Non-pigmented ciliary epithelial cell (primary cell): Measurements from ENCODE around the gene KIRREL3.
"Not testable (repeated sequence)": the region's sequence is repeated elsewhere in the genome, so short reads cannot be mapped to it uniquely, and the experiment has no call there.

ENCODE experiments used
- DNase-seq: peaks from one replicate; pipeline ENCODE4 v3.0.0-alpha.2; 2010; ENCODE audit warnings: low read depth

Gene KIRREL3

DNA sequence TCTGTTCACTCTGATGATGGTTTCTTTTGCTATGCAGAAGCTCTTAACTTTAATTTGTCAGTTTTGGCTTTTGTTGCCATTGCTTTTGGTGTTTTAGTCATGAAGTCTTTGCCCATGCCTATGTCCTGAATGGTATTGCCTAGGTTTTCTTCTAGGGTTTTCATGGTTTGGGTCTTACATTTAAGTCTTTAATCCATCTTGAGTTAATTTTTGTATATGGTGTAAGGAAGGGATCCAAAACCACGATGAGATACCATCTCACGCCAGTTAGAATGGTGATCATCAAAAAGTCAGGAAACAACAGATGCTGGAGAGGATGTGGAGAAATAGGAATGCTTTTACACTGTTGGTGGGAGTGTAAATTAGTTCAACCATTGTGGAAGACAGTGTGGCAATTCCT is 48.0 kb downstream of the KIRREL3 start:
- not testable (repeated sequence) for DNase-seq

DNA sequence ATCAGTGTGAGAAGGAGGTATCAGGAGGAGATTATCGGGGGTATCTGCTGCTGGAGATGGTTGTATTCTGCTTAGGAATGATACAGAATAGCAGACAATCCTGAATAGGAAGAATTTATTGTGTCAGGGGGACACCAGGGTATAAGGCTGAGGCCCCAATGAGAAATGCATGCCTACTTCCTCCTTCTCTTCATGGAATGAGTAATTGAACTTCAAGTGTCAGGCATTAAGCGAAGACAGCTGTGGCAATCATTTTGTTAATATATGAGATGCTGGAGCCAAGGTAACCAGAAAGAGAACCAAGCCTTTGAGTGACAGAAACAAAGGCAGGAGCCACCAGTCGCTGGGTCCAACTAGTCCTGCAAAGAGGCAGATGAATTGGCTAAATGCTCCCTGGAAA is 49.1 kb downstream of the KIRREL3 start:
- no peak for DNase-seq

DNA sequence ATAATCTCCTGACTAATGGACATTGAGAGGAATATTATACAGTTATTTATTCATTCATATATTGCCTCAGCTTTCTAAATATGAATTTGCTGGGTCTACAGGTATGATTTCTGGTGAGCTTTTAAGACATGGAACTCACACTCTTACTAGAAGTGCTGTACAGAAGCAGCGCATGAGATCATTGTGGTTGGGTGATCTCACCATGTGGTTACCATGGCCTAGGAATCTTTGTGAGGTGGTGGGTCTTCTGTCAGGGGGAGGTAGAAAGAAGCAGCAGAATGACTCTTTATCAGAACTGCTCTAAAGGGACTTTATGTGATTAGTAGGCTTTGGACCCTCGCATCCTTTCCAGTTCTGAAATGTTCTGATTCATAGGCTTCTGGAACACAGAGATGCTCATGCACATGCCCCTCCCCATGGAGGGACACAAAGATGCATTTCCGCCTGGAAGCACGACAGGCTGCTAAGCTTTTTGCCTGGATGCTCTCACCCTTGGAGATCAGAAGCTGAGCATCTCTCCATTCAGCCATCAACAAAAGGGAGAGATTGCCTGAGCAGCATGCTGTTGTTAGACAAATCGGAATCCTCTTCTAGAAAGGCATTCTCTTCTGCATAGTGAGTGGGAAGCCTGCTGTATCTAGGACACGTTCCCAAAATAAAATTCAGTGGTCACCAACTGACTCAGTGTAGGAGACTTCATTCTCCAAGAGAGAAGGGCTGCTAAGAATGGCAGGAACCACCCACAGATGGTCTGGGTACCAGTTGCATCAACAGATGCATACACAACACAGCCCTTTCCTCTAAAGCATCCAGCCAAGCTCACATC is 51.3 kb downstream of the KIRREL3 start:
- DNase-seq, result no peak

DNA sequence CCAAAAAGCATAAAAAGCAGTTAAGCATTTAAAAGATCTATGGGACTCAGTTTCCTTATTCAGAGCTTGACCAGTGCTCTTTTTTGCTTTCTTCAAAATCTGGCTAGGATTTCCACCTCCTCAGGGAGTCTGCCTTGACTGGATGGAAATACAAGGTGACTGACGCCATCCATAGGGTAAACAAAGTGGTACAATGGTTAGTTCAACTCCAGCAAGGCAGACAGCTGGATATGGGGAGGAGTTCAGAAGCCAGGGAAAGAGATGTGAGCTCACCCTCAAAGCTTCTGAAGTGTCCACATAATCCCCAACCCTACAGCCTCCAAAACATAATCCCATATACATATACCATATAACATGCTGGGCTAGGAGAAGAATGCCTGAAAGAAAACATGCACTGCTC is 52.0 kb downstream of the KIRREL3 start:
- DNase-seq, result no peak

DNA sequence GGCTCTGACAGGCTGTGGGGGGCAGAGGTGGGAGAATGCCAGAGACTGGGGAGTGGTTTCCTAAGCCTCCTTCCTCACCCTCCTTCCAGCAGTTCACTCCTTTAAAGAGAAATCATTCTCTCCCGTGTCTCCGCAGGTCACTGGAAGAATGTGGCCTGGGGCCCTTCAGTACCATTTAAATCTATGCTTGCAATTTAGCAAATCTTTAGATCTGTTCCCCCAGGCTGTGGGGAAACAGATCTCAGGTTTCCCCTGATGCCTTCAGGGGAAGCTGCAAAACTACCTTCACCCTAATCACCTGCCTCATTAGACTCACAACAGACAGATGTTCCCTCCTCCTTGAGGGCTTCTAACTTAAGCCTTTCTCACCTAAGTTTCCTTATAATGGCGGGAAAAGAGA is 55.3 kb downstream of the KIRREL3 start:
- no peak for DNase-seq

DNA sequence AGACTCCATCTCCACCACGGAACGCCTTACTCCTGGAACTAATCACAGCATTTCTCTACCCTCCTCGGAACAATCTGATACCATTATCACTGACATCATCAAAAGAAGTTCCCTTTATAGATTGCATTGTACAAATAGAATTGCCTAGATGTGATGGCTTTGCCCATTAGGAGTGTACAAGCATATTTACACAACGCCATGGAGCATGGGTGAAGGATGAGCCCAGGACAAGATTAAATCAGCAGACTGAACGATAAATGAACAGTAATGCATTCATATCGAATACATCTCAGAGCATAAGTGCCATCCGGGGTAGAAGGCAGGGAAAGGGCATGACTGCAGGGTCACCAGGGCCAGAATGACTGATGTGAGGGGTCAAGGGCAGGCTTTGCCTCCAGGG is 57.3 kb downstream of the KIRREL3 start:
- DNase-seq, result no peak

DNA sequence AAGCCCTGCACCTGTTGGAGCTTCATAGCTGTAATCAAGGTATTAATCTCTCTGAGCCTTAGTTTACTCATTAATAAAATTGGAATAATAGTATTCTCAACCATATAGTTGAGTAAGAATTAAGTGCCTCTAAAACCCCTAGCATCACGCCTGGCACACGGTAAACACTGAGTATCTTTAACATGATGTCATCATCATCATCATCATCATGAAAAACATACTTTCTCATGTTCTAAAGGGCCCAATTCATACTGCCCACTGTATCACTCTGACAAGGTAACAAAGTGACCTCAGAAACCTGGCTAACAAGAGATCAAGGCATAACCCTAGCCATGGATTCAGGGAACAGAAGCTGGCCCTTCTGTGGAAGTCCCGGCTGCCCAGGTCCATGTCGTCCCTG is 58.4 kb downstream of the KIRREL3 start:
- no peak for DNase-seq

DNA sequence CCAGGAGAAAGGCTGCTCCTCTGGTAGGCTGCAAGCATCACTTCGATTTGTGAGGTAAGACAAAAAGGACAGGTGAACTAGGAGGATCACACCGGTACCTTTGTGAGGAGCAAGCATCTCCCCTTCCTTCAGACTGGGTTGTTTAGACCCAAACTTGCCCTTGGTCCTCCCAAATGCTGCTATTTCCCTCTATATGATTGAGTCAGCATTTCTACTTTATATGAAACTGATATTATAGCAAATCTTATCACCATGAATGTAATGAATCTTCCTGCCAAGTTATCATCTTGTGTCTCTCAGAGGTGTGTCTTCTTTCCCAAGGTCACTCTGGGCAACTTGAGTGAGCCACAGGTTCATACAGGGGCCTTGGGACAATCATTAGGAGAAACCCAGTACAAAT is 61.0 kb downstream of the KIRREL3 start:
- no peak for DNase-seq

DNA sequence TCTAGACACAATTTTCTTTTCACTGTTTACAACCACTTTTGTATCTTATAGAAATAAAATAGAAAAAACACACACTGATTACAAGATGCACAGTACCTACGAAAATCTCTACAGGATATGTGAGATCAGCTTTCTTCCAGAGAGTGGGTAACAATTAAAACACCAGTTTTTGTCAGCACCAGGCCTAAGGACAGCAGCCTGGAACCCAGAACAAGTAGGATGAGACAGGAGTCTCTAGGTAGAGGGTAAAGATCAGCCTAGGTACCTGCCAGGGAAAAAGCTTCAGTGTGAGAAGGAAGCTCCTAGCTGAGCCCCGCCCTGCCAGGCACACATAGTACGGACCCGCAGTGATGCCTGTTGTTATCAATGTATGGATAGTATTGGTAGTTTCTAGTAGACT is 61.9 kb downstream of the KIRREL3 start:
- no peak for DNase-seq

DNA sequence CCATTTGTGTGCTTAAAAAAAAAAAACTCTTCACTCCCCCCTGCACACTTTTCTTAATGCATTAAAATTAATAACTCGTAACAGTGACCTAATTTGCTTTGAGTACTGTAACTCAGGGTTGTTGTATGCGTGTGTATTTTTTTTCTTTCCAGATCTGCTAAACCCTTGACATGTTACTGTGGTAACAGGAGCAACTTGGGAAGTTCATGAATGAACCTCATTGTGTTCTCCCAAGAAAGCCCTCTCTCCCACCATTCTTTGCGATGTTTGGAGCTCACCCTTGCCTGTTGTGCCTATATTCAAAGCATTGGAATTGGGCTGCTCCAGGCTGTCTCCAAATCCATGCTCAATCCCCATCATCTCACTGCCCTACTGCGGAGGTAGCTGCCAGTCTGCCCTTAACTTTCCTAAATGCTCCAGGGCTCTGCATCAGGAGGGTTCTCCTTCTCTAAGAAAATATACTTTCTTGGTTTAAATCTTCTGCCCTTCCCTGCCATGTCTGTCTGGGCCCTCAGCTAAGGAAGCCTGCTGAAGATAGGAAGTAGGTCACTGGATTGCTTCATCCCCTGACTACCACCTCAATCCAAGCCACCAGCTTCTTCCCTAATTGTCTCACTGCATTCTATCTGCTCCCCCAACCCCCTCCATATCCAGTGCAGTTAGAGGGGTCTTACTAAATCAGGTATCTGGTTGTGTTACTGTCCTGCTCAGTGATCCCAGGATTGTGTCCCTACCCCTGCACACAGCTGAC is 70.3 kb downstream of the KIRREL3 start:
- DNase-seq, result no peak

DNA sequence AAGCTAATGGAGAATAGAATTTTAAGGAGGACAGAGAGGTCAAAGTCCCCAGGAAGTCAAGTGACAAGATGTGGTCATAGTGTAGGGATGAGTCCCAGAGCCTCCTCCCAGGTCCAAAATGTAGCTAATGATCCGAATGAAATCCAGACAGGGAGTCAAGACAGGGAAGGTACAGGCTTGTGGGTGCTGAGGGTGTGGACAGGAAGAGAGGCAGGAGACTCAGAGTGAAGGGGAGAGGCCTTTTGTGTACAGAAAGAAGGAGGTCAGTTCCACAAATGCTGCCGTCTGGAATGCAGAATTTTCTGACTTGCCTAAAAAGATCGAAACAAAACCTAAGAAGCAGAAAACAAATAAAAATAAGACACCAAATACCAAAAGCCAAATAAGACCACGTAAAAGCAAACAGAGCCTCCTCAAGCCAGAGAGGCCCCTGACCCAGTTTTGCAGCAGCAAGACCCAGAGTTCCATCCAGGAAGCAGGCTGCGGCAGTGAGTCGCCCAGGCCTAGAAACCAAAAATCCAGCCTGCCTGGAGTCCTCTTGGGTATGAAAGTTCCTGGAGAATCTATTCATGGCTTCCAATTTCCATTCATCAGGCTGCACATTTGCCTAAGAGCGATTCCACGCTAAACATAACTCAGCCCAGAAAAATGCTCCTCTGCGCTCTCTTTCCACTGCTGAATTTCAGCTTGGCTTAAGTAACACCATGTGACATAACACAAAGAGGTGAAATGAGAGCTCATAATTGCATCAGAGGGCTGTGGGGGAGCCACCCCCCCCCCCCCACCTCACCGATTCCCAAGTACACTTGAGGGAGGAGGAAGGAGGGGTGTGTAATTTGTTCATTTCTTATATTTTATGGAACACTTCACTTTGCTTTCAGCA is 71.2 kb downstream of the KIRREL3 start:
- DNase-seq, result no peak

DNA sequence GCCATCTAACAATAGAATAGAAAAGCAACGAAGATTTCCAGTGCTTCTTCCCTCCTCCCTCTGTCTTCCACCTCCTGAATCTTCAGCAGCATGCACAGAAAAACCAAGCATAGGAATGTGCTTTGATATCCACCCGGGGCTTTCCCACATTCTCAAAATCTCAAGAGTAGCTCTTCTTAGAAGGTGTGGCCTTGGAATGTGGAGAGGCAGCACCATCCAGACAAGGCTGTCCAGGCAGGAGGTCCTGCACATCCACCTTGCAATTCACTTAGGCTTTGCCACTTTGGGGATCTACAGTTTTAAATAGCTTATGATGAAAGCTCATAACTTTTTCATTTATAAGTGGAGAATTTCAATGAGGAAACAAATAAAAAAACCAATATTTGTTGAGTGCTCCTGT is 72.9 kb downstream of the KIRREL3 start:
- DNase-seq, result no peak

DNA sequence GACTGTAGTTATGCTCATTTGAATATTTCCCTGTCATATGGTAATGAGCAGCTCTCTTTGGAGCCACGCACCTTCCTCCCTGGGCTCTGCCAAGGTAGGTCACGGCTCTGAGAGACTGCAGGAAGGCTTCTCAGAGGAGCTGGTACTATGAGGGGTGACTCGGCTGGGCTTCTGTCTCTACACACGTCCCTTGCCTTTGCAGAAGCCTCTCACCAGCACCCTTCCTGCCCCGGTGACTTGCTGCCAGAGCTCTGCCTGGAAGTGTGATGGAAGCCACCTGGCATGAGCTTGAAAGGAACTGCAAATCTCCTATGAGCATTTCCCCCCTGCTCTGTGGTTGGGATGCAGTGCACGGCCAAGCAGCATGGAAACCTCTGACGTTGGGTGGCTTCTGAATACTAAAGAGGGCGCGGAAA is 74.2 kb downstream of the KIRREL3 start:
- no peak for DNase-seq

DNA sequence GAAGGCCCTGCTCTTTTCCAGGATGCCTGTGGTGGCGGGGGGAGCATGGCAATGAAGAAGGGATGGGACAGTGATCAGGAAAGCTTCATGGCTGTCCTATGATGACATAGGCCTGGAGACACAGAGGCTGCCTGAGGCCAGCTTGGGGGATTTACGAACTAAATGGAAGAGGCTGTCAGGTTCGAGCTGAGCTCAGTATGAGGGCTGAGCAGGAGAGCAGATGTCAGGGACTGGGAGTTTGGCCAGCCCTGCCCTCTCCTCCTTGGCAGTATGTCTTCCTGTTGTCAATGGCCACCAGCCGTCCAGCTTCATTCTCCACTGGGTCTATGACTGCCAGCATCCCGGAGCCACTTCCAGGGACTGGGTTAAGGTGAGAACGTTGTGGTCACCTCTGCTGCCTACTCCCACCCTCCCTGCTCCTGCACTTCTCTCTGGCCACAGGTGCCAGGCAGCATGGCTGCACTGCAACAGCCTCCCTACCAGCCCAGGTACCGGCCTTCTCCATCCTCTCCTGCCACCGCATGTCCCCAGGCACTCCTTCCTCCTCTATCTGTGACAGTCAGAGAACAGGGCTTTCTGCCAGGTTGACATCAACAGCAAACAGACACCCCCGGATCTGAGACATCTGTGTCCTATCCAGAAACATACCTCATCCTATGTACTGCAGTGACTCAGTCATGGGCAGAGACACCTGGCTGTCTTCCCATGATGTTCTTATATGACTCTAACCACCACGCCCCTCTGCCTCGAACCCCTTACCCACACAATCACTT is 75.1 kb downstream of the KIRREL3 start:
- no peak for DNase-seq

DNA sequence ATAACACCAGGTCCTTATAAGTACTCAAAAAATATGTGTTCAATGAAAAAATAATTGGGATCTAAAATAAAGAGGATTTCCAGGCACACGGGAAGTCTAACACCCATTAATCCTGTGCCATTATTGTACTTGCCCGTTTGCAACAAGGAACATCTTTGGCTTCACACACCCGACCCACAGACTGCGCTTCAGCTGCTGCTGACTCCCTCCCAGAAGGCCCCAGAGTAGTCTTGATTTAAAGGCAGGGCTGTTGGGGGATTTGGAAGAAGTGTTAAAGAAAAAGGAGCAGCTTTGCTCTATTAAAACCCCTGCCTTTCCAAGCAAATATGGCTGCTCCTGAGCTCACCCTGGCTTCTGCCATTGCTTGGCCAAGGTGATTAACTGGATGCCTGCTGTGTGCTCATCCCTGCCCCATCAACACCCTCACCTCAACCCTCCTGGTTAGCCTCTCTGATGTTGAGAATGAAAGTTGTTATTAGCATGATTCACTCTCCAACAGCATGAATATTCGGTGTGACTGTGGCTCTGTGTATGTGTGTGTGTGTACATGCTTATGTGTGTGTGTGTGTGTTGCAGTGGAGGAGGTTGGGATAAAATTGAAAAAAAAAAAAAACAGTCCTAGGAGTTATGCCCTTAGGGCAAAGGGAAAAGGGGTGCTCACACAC is 76.1 kb downstream of the KIRREL3 start:
- DNase-seq, result no peak

DNA sequence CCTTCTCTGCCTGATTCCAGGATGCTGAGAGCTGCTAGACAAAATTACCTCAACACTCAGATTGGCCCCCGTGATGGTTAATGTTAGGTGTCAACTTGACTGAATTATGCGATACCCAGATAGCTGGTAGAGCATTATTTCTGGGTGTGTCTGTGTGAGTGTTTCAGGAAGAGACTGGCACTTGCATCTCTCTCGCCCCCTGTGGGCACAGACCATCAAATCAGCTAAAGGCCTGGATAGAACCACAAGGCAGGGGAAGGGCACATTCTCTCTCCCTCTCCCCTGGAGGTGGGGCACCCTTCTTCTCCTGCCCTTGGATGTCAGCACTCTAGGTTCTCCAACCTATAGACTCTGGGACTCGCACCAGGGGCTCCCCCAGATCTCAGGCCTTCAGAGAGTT is 79.7 kb downstream of the KIRREL3 start:
- DNase-seq, result no peak

DNA sequence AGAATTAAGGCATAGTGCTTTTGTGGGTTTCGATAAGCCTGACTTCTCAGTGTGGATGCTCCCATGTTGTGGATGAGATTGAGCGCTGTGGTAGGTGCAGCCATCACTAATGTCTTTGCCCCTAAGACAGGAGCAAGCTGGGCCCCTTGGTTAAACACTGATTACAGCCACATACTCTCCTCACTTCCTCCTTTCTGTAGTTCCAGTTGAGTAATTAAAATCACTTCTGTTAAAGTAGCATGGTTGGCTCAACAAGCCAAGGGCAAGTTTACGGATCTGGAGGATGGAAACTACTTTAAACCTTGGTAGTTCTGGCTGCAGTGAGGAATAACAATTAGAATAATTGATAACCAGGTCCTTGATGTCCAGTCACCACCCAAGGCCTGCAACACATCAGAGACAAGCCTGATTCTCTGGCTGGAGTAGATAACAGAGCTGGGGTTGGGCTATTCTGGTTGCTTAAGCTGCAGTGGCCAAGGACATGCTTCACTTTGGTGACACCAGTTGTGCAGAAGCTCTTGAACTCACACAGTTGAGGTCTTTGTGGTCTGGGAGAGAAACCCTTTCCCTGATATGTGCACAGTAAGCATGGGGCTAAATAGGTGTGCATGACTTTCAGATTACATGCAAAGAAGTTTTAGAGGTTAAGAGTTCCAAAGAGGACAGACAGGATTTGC is 81.3 kb downstream of the KIRREL3 start:
- no peak for DNase-seq

DNA sequence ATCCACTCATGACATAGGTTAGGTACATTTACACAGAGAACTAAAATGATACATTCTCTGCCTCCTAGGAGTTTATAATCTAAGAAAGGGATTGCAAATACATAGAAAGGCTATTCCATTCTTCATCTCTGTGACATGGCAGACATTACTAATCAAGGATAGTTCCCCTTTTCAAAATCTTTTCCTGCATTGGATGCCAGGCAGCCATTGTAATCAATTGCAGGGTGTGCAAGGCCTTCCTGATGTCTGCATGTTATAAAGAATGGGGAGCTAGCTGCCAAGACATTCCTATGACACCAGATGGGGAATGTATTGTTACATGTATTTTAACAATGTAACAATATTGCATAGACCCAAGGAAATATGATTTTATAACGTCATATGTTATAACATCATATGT is 82.0 kb downstream of the KIRREL3 start:
- no peak for DNase-seq

DNA sequence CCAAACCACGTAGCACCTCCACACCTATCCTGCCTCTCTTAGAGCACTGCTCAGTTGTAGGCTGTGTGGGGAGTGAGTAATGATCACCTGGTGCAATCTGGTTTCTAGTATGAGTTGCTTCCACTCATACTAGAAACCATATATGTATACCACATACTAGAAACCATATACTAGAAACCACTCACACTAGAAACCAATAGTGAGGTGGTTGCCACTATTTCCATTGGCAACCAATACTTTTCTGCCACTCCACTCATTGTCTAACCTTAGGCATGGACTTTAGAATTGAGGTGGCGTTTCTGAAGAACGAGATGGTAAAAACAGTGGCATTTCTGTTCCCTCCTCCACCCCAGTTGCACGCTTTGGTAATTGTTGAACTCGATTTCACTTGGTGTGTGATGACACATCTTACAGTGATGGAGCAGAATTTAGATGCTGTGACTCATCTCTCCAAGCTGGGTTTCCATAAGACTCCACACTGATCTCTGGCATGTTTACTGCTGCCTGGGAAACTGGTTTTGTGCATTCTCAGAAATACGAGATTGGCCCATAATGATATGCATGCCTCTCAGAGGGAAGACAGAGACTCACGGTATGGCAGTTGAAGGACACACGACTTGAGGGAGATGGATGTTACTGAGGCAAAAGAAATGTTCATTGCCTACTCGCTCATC is 82.9 kb downstream of the KIRREL3 start:
- peak; percentile 92 for DNase-seq

DNA sequence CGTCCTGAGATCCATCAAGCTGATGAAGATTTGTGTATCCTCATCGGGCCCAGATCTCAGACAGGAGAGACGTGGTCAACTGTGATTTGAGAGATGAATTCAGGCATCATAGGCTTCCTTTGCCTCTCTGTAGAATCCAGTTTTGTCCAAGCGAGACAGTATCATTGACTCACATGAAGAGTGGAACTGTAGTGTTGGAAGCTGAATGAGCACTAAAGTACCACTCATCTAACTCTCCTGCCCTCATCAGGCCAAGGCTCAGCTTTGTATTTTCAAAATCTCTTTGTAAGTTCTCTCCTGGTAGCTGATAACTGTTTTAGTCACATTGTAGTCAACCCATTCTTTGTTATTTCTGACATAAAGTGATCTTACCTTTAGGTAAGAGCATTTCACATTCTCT is 85.1 kb downstream of the KIRREL3 start:
- no peak for DNase-seq
